Stromal cell of bone marrow (primary cell): ENCODE measurements around the gene MKLN1.
"Not testable (repeated sequence)": the region's sequence is repeated elsewhere in the genome, so short reads cannot be mapped to it uniquely, and the experiment has no call there.

Experiments
- DNase-seq: peaks from one replicate; pipeline ENCODE4 v3.0.0-alpha.2; 2012; ENCODE audit warnings: low read depth

The MKLN1 gene

GRCh38 chr7:131401194-131401593 is 73.5 kb downstream of the MKLN1 start:
- DNase-seq = no peak

DNA sequence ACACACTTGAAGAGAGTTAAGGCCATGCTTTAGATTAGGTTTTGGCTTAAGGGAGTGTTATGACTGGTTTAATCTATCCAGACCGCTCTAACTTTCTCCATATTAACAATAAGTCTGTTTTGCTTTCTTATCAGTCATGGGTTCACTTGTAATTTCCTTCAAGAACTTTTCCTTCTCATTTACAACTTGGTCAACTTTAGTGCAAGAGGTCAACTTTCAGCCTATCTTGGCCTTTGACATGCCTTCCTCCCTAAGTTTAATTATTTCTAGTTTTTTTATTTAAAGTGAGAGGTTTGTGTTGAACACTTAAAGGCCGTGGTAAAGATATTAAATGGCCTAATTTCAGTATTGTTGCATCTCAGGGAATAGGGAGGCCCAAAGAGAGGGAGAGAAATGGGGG is 75.6 kb downstream of the MKLN1 start:
- DNase-seq = no peak

- DNase-seq = no peak
Measured at GRCh38 chr7:131404226-131404911, 76.7 kb downstream of the MKLN1 start.

- DNase-seq = no peak
Measured at GRCh38 chr7:131409129-131409766, 81.6 kb downstream of the MKLN1 start.

DNA sequence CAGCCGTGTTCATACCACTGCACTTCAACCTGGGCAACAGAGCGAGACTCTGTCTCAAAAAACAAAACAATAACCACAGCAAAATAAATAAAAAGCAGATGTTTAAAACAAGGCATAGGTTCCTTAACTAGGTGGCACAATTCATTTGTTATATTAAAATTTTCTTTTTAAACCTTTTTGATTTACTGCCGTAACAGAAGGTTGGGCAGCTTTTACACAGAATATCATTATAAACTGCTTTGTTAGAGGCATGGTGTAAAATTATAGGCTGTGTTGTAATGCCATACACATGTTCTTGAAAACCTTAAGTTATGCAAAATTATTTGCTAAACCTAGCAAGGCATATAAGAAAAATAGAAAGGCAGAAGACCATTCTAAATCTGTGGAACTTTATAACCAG is 84.4 kb downstream of the MKLN1 start:
- DNase-seq = no peak

- no peak for DNase-seq
Measured at GRCh38 chr7:131413711-131414110, 86.0 kb downstream of the MKLN1 start.

DNA sequence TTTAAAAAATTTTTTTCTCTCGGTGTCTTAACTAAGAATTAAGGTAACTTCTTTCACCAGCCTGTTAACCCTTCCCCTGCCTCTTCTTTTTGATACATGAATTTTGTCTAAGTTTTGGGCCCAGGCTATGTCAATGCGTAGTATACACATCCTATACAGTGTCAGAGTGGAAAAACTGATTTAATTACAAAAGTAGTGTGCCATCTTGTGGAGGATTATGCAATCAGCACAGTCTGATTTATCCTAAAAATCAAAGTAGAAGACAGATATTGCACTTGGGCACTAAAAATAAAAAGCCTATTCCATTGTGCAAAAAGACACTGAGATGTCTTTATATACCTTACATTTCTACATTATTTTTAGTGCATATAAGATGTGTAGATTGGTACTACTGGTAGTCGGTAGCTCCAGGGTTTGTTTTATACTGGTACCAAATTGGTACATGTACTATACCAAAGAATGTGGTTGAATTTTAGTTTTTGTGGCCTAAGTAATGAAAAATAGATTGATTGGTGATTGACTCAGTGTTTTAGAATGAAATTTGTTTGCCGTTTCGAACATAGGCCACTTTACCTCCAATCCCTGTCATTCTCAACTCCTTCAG is 96.6 kb downstream of the MKLN1 start:
- peak; percentile 18 for DNase-seq

- DNase-seq = no peak
Measured at GRCh38 chr7:131425992-131426391, 98.3 kb downstream of the MKLN1 start.

GRCh38 chr7:131430826-131431225 is 103.2 kb downstream of the MKLN1 start:
- not testable (repeated sequence) for DNase-seq

DNA sequence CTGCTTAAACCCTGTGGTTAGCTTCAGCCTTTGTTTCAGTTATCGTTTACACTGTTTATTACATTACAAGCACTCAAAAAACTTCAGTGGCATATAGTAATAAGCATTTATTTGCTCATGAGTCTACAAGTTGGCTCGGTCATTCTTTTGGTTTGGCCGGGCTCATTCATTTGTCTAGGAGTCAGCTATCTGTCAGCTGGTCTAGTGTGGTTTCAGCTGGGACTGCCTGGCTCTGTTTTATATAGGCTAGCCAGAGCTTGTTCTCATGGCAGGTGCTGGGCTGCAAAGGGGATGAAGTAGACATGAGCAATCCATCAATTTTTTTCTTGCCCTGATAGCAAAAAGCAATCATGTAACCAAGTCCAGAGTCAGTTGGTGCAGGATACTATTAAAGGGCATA is 103.6 kb downstream of the MKLN1 start:
- DNase-seq = peak; percentile 76

DNA sequence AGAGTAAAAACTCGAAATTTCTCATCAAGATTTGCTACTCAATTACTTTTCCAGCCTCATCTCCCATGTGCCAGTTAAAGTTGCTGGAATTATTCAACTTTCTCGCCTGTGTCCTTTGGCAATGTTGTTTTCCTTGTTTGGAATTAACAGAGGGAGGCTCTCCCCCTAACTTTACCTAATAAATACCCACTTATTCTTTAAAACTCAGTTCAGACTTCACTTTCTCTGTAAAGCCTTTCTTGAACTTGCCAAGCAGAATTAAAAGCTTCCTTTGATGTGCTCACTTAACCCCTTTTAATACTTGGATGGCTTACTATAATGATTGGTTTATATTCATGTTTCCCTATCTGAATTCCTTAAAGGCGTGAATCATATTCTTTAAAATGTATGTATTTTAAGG is 104.1 kb downstream of the MKLN1 start:
- DNase-seq = no peak

DNA sequence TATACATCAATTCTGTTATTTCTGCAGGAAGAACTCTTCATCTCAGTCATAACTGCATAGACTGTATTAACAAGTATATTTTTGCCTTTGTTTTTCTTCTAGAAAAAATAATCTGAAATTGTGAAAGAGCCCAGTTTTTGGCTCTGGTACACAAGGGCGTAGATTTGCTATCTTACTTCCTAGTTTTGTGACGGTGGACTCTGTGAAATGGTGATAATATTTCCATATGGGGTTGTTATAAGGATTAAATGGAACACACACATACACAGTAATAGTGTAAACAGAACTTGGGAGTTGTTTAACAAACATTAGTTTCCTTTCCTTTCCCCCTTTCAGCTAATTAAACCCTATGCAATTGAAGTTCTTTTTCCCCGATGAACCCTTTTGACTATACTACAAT is 108.7 kb downstream of the MKLN1 start:
- DNase-seq = no peak

GRCh38 chr7:131438969-131439368 is 111.3 kb downstream of the MKLN1 start:
- DNase-seq = no peak

GRCh38 chr7:131443496-131443895 is 115.8 kb downstream of the MKLN1 start:
- no peak for DNase-seq

DNA sequence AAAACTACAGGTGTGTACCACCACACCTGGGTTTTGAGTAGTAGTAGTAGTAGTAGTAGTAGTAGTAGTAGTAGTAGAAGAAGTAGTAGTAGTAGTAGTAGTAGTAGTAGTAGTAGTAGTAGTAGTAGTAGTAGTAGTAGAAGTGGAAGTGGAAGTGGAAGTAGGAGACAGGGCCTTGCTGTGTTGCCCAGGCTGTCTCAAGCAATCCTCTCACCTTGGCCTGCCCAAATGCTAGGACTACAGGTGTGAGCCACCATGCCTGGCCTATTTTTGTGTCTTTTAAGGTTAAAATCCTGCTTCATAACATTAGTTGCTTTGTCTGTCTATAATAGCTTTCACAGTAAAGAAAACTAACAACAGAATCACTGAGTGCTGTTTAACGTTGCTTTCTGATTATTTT is 117.0 kb downstream of the MKLN1 start:
- DNase-seq = no peak

- DNase-seq = no peak
Measured at GRCh38 chr7:131449373-131449902, 121.8 kb downstream of the MKLN1 start.

GRCh38 chr7:131454498-131454897 is 126.8 kb downstream of the MKLN1 start:
- no peak for DNase-seq

DNA sequence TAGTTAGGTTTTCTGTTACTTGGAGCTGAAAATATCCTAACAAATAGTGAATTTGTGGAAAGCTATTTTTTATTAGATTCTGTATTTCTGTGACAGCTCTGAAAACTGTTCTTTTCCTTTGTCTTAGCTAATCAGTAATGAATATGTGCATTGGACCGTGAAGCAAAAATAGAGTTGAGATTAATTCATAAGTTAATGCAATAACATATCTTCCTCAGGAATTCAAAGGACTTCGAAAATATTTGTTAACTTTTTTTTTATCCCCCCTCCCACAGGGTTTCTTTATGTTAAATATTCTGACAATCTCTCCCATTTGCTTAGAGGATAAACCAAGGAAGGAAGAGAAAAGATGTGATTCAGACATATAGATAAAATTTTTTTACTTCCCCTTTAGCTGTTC is 127.3 kb downstream of the MKLN1 start:
- DNase-seq = no peak

GRCh38 chr7:131455546-131455945 is 127.9 kb downstream of the MKLN1 start:
- DNase-seq = no peak

DNA sequence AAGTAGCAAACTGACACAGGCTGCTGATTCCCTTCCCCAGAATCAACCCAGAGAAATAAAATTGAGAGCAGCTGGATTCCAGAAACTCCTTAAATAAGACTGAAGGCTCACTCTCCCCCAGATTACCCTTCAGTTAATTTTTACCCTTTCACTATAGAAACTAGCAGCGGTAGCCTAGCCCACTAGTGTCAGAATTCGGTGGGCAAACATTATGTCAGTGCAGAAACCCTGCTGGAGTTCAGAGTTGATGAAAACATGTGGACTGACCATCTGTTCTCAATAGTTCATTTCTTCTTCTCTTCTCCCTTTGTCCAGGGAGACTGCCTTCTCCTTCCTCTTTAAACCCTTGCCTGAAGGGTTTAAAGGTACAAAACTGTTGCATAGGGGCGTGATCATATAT is 128.7 kb downstream of the MKLN1 start:
- DNase-seq = no peak

GRCh38 chr7:131459256-131459655 is 131.6 kb downstream of the MKLN1 start:
- DNase-seq = no peak

- no peak for DNase-seq
Measured at GRCh38 chr7:131462059-131462458, 134.4 kb downstream of the MKLN1 start.

DNA sequence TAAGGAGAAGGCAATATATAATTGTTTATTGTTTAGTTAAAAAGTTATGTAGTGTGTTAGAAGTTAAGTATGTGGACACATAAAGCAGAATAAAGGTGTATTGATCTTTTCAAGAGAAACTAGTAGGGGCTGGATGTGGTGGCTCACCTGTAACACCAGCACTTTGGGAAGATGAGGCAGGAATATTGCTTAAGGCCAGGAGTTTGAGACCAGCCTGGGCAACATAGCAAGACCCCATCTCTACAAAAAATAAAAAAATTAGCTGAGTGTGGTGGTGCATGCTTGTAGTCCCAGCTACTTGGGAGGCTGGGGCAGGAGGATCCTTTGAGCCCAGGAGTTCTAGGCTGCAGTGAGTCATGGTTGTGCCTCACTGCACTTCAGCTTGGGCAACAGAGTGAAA is 135.0 kb downstream of the MKLN1 start:
- DNase-seq = not testable (repeated sequence)
